GM18858 (cell line): ENCODE data around the gene FAIM2.

ENCODE experiments used
- ATAC-seq: cut with Tn5 transposase; IDR thresholded peaks from one replicate; pipeline ENCODE4 v1.9.1; 2021; ENCODE audit not compliant: unreplicated experiment

Gene FAIM2

GRCh38 chr12:49939707-49940106 lies 36.0 kb upstream of the FAIM2 start:
- ATAC-seq = no peak

- no peak for ATAC-seq
Measured at GRCh38 chr12:49939307-49939706, 35.6 kb upstream of the FAIM2 start.

GRCh38 chr12:49937639-49938300 lies 34.1 kb upstream of the FAIM2 start:
- no peak for ATAC-seq

GRCh38 chr12:49936925-49937324 lies 33.2 kb upstream of the FAIM2 start:
- no peak for ATAC-seq

GRCh38 chr12:49934505-49934904 lies 30.8 kb upstream of the FAIM2 start:
- ATAC-seq = no peak

GRCh38 chr12:49933796-49934195 lies 30.1 kb upstream of the FAIM2 start:
- no peak for ATAC-seq

GRCh38 chr12:49932533-49933130 lies 28.9 kb upstream of the FAIM2 start:
- no peak for ATAC-seq

GRCh38 chr12:49932023-49932422 lies 28.3 kb upstream of the FAIM2 start:
- ATAC-seq = no peak

GRCh38 chr12:49930515-49931288 lies 27.0 kb upstream of the FAIM2 start:
- no peak for ATAC-seq

GRCh38 chr12:49929581-49929980 lies 25.9 kb upstream of the FAIM2 start:
- no peak for ATAC-seq

- no peak for ATAC-seq
Measured at GRCh38 chr12:49928471-49928870, 24.8 kb upstream of the FAIM2 start.

GRCh38 chr12:49925433-49926204 lies 21.9 kb upstream of the FAIM2 start:
- ATAC-seq = no peak

- no peak for ATAC-seq
Measured at GRCh38 chr12:49924628-49925246, 21.0 kb upstream of the FAIM2 start.

- ATAC-seq = no peak
Measured at GRCh38 chr12:49923880-49924556, 20.3 kb upstream of the FAIM2 start.

- ATAC-seq = no peak
Measured at GRCh38 chr12:49923035-49923644, 19.4 kb upstream of the FAIM2 start.

- no peak for ATAC-seq
Measured at GRCh38 chr12:49922349-49923034, 18.8 kb upstream of the FAIM2 start.

- ATAC-seq = no peak
Measured at GRCh38 chr12:49921936-49922335, 18.2 kb upstream of the FAIM2 start.

GRCh38 chr12:49921299-49921698 lies 17.6 kb upstream of the FAIM2 start:
- no peak for ATAC-seq

GRCh38 chr12:49920915-49921286 lies 17.2 kb upstream of the FAIM2 start:
- no peak for ATAC-seq
